Mesodermal cell (in vitro differentiated cells): ENCODE measurements around the gene FAM227B.

Experiments
- H3K27ac ChIP-seq: 2 replicates; pipeline ENCODE4 v1.7.0; 2013; ENCODE audit warnings: mild to moderate bottlenecking, low read depth, low read length, moderate library complexity; ENCODE audit not compliant: severe bottlenecking
- H3K36me3 ChIP-seq: 2 replicates; pipeline ENCODE4 v1.7.1; 2013; ENCODE audit warnings: mild to moderate bottlenecking, low read length, moderate library complexity; ENCODE audit not compliant: control insufficient read depth, insufficient read depth
- H3K4me1 ChIP-seq: one replicate; pipeline ENCODE4 v1.7.1; 2013; ENCODE audit warnings: mild to moderate bottlenecking, low read length; ENCODE audit not compliant: insufficient read depth, control insufficient read depth, poor library complexity, severe bottlenecking
- H3K4me3 ChIP-seq: 2 replicates; pipeline ENCODE4 v1.7.0; 2013; ENCODE audit warnings: low read length, control low read depth, mild to moderate bottlenecking; ENCODE audit not compliant: insufficient read depth, poor library complexity, severe bottlenecking; ENCODE audit errors: extremely low read depth
- H3K9me3 ChIP-seq: 2 replicates; pipeline ENCODE4 v1.7.1; 2013; ENCODE audit warnings: mild to moderate bottlenecking, low read length, moderate library complexity; ENCODE audit not compliant: control insufficient read depth
- WGBS, 2 experiments: methylation state at CpG; one replicate each; pipeline ENCODE4 v1.1.5; 2013; ENCODE audit warnings: missing lambda C conversion rate in 2 of 2; ENCODE audit not compliant: insufficient coverage in 2 of 2; 5-methylcytosine and 5-hydroxymethylcytosine counted together

Gene FAM227B

GRCh38 chr15:49644364-49644794 lies 23.8 kb upstream of the FAM227B start:
- WGBS, 2 experiments: 100% methylated on average over 1 of the region's 1 CpG
- Histone ChIP-seq H3K4me3 (no peak overlapping the region), H3K36me3 (peaks cover 7% of the 10 kb centered on the region), H3K4me1 (no peaks in the 10 kb centered on the region), H3K27ac (no peak overlapping the region), H3K9me3 (no peaks in the 10 kb centered on the region)

GRCh38 chr15:49637857-49638256 lies 17.2 kb upstream of the FAM227B start:
- H3K4me1 ChIP-seq: no peaks in the 10 kb centered on the region
- no peak overlapping the region for H3K27ac ChIP-seq
- H3K4me3 ChIP-seq: no peak overlapping the region
- H3K9me3 ChIP-seq: no peaks in the 10 kb centered on the region
- WGBS, 2 experiments: 78 to 86% methylated on average over 4 of the region's 4 CpGs
- peaks cover 15% of the 10 kb centered on the region for H3K36me3 ChIP-seq

- Histone ChIP-seq H3K27ac (no peak overlapping the region), H3K4me3 (no peak overlapping the region), H3K36me3 (peaks cover 55% of the 10 kb centered on the region), H3K4me1 (peaks cover 3% of the 10 kb centered on the region), H3K9me3 (peaks cover 23% of the 10 kb centered on the region)
- WGBS, 2 experiments: 100% methylated on average over 1 of the region's 2 CpGs
These were observed 7.8 kb upstream of the FAM227B start for GRCh38 chr15:49628379-49628778.

GRCh38 chr15:49627407-49627877 lies 6.8 kb upstream of the FAM227B start:
- peaks cover 64% of the 10 kb centered on the region for H3K36me3 ChIP-seq
- H3K9me3 ChIP-seq: peaks cover 25% of the 10 kb centered on the region
- WGBS, 2 experiments: no CpG with 5 or more reads among the region's 1 CpG
- peaks cover 3% of the 10 kb centered on the region for H3K4me1 ChIP-seq
- H3K4me3 ChIP-seq: no peak overlapping the region
- peak overlapping the region; percentile 75 for H3K27ac ChIP-seq

- 100% methylated on average over 3 of the region's 5 CpGs; no CpG with 5 or more reads in 1 of the 2 experiments for WGBS, 2 experiments
- Histone ChIP-seq H3K4me1 (peaks cover 3% of the 10 kb centered on the region), H3K4me3 (no peak overlapping the region), H3K9me3 (peaks cover 25% of the 10 kb centered on the region), H3K27ac (peak overlapping the region; percentile 57), H3K36me3 (peaks cover 56% of the 10 kb centered on the region)
These were observed 4.9 kb upstream of the FAM227B start for GRCh38 chr15:49625460-49626036.

- Histone ChIP-seq H3K9me3 (peaks cover 25% of the 10 kb centered on the region), H3K4me3 (no peak overlapping the region), H3K27ac (no peak overlapping the region), H3K36me3 (peaks cover 49% of the 10 kb centered on the region), H3K4me1 (peaks cover 3% of the 10 kb centered on the region)
- WGBS, 2 experiments: 100% methylated on average over 1 of the region's 2 CpGs
These were observed 3.4 kb upstream of the FAM227B start for GRCh38 chr15:49624056-49624455.

GRCh38 chr15:49622561-49622960 lies 1.9 kb upstream of the FAM227B start:
- no peak overlapping the region for H3K4me3 ChIP-seq
- WGBS, 2 experiments: 89 to 100% methylated on average over 2 of the region's 3 CpGs
- no peak overlapping the region for H3K27ac ChIP-seq
- peaks cover 25% of the 10 kb centered on the region for H3K9me3 ChIP-seq
- no peaks in the 10 kb centered on the region for H3K4me1 ChIP-seq
- H3K36me3 ChIP-seq: peaks cover 39% of the 10 kb centered on the region

GRCh38 chr15:49621887-49622286 lies 1.3 kb upstream of the FAM227B start:
- Histone ChIP-seq H3K4me1 (no peaks in the 10 kb centered on the region), H3K36me3 (peaks cover 37% of the 10 kb centered on the region), H3K27ac (no peak overlapping the region), H3K4me3 (peak overlapping the region; percentile 62), H3K9me3 (peaks cover 25% of the 10 kb centered on the region)
- 89 to 100% methylated on average over 1 of the region's 1 CpG for WGBS, 2 experiments

GRCh38 chr15:49621401-49621811 lies 788 bp upstream of the FAM227B start:
- 28 to 31% methylated on average over 5 of the region's 8 CpGs for WGBS, 2 experiments
- peaks cover 25% of the 10 kb centered on the region for H3K9me3 ChIP-seq
- H3K4me3 ChIP-seq: peak overlapping the region; percentile 62
- H3K36me3 ChIP-seq: peaks cover 37% of the 10 kb centered on the region
- peak overlapping the region; percentile 89 for H3K27ac ChIP-seq
- H3K4me1 ChIP-seq: no peaks in the 10 kb centered on the region

GRCh38 chr15:49620199-49620598 lies 419 bp downstream of the FAM227B start:
- peaks cover 21% of the 10 kb centered on the region for H3K9me3 ChIP-seq
- WGBS, 2 experiments: 20% methylated on average over 1 of the region's 6 CpGs; no CpG with 5 or more reads in 1 of the 2 experiments
- H3K4me3 ChIP-seq: peak overlapping the region; percentile 62
- H3K4me1 ChIP-seq: no peaks in the 10 kb centered on the region
- H3K36me3 ChIP-seq: peaks cover 25% of the 10 kb centered on the region
- peak overlapping the region; percentile 89 for H3K27ac ChIP-seq

GRCh38 chr15:49619226-49619625 lies 1.4 kb downstream of the FAM227B start:
- 90 to 100% methylated on average over 2 to 3 of the region's 3 CpGs for WGBS, 2 experiments
- H3K27ac ChIP-seq: no peak overlapping the region
- no peak overlapping the region for H3K4me3 ChIP-seq
- peaks cover 17% of the 10 kb centered on the region for H3K9me3 ChIP-seq
- H3K4me1 ChIP-seq: no peaks in the 10 kb centered on the region
- peaks cover 17% of the 10 kb centered on the region for H3K36me3 ChIP-seq
